ENCODE measurements around the gene SYNDIG1L.
A peak's percentile ranks its signal among the peaks of the same experiment; 100 is the strongest.
"Not testable (repeated sequence)": the region's sequence is repeated elsewhere in the genome, so short reads cannot be mapped to it uniquely, and the experiment has no call there.

The SYNDIG1L gene

DNA sequence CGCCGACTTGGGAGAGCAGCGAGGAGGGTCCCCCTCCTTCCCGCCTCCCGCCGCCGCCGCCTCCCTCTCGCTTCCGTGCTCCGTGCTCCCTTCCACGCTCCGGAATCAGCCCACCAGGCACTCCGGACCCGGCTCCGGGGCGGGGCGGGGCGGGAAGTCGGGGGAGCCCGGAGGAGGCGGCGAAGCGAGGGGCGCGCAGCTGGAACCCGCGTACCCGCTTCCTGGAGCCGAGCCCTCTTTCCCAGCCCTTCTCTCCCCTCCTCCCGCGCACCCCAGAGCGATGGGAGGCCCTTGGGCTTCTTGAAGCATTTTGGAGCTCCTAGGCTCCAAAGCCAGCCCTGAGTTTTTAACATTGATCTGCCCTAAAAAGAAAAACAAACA, at the start of gene SYNDIG1L:
Gene SYNDIG1L, minus strand, starts transcription at position 9 of the 381 bp plus-strand sequence. CDS start 16,466 bp downstream, outside the sequence.
- no peak for DNase-seq

DNA sequence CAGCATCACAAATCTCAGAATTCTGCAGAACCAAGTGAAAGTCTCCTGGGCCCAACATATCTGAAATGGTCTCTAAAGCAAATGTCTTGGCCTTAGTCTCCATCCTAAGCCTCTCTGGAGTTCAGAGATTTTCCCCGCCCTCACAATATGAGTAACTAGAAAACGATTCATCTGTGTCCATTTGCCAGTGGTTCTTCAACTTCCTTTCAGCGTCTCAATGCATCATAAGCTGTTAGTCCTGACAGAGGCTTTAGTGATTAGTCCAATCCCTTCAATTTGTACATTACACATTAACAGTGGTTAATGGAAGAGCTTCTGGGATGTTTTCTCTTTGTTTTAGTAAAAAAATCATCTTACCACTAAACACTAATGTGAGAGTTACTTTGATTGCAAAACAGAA, 49.7 kb upstream of the SYNDIG1L start:
- no peak for DNase-seq

DNA sequence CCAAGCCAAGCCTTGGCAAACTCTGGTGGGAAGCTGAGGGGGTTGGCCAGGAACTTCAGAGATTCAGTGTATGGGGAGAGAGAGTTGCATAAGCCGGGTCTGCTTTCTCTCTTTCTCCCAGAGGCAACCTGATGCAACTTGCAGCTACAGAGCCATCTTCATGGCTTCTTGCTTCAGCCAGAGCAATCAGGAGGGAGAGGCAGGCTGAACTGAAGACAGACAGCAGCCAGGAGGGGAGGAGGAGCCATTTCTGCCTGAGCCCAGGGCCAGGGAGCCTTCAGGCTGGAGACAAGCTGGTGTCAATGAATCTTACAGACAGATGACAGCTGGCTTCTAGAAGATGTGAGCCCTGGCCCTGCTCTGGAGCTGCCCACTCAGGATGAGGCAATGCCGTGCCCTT, 48.4 kb upstream of the SYNDIG1L start:
- DNase-seq, result no peak

DNA sequence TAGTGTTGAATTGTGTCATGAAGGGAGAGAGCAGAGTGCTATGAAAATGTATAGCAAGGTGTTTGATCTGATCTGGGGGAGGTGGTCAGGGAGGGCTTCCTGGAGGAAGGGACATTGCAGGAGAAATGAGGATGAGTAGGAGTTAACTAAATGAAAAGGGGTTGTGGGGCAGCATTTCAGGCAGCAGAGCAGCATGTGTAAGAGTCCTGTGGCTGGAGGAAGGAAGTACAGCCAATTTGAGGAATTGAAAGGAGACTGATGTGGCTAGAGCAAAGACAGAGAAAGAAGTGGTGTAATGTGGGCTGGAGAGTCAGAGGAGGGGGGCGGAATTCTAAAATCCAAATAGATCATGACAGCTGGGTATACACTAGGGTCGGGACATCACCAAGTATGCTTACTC, 46.6 kb upstream of the SYNDIG1L start:
- no peak for DNase-seq

DNA sequence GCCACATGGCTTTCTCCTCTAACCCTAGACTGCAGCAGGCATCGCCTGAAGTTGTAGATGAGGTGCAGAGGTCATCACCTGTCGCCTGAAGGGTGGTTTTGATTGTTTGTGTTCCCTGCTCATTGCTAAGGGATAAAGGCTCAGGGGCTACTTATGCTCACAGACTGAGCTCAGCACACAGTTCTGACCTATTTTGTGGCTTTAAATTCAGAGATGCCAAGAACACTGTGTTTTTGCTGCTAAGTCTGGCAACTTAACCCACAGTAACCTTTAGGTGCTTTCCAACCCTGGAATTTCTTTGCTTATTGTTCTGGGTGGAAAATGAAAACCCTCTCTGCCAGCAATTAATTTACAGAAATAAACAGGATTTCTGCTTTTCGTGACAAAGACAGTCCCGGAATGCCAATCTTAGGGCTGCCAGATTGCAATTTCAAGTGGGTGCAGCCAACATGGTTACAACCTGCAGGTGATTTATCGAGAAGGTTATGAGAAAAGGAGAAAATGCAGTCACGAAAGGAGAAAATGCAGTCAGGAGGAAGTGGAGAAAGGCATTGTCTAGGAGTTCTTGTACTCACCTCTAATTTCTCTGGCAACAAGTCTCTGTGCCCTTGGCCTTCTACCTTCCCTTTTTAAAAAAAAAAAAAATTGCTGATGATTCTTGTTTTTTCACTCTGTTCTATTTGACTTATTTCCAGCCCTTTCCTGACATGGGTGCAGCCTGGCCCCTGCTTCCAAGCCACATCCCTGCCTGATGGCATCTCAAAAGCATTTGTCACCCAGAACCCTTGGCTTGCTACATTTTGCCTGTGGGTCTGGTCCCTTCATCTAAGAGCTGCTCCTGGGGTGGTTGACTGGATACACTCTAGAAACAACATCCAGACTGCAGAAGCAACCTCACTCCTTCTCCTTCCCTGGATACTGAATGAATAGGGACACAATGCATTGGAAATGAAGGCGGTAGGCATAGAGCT, 43.8 kb upstream of the SYNDIG1L start:
- DNase-seq, result no peak

DNA sequence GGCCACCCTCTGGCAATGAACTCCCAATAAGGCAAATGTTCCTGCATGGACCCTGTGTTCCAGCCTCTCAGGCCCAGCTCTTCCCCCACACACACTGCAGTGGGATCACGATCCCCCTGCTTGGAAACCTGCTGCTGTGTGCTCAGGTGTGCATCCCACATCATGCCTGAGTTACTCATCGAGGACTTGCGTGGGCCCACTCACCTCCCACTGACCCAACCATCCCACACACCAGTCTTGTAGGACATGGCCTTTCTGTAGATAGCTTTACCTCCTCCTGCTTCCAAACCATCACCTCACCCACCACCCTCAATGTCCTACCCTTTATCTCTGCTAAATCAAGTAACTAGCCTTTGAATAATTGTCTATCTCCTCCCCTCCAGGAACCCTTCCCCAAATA, 42.5 kb upstream of the SYNDIG1L start:
- no peak for DNase-seq

DNA sequence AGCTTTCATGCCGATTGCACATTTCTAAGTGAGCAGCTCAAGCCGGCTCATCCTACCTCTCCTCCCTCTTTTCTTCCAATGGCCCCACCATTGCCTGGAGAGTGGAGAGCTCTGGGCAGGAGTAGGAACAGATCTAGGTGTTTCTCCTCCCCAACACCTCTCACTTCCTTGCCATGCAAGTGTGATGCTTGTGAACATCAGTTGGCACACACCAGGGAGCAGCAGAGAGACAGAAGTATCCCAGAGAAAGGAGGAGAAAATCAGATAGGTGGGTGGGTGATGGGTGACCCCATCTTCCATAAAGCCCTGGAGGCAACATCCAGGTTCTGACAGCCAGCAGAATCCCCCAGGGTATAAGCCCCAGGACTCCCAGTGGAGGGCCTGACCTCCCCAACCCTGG, 39.3 kb upstream of the SYNDIG1L start:
- no peak for DNase-seq

DNA sequence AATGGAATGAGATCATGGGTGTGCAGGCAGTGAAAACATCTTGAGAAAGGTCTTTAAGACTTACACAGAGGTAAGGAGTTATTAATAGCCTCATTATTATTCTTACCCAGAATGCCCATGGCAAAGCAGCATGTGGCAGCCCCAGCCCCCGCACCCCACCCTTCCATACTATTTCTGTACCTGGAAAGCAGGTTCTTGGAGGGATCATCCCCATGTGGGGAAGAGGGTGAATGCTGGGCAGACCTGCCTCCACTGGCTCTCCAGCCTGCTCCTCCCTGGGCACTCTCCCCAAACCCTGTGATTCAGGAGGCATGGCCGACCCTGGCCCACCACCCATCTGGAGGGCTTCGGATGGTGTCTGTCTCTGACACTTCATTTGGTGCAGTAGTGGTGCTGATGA, 38.8 kb upstream of the SYNDIG1L start:
- no peak for DNase-seq

DNA sequence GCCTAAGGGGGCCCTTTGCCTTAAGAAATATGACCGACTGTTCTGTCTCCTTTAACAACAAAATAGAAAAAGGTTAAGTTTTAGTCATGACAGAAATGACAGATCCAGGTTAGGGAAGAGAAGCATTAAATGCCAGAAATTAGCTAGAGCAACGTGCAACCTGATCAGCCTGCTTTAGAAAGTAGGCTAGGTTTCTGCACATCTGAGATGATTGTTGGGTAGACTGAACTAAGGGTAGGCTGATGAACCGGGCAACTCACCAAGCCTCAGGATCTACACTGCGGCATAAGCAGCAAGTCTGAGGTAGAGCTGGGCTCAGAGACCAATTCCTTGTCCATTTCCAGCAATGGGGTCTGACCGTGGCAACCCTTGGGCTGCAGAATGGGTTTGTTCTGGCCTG, 37.7 kb upstream of the SYNDIG1L start:
- no peak for DNase-seq

DNA sequence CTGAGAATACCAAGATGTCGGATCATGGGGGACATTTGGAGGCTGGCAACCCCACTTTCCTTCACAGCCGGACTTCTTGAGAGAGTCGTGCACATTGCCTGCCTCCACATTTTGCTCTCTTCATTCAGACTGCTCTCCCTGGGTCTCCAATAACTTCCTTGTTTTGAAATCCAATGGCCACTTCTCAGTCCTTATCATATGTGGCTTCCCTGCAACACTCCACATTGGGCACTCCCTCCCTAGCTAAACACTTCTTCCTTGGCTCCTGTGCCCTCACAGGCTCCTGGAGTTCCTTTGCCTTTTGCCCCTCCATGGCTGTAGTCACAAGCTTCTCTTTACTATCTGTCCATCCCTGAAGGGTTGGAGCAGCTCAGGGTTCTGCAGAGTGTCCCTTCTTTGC, 37.0 kb upstream of the SYNDIG1L start:
- no peak for DNase-seq

DNA sequence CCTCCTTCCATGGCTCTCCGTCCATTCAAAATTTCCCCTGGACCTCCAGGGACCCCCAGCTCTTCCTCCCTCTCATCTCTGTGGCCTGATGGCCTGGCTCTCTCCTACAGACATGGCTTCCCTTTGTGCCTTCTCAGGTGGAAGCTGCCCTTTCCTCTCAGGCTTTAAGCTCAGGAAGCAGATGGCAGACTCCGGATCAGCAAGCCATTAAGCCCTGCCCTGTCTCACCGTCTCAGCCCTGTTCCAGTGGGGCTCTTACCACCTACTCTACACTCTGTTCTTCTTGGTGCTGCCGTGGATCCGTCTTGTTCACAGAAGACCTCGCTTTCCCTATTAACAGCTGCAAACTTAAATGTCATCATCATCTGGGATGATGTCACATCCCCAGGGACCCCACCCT, 34.0 kb upstream of the SYNDIG1L start:
- DNase-seq, result no peak

DNA sequence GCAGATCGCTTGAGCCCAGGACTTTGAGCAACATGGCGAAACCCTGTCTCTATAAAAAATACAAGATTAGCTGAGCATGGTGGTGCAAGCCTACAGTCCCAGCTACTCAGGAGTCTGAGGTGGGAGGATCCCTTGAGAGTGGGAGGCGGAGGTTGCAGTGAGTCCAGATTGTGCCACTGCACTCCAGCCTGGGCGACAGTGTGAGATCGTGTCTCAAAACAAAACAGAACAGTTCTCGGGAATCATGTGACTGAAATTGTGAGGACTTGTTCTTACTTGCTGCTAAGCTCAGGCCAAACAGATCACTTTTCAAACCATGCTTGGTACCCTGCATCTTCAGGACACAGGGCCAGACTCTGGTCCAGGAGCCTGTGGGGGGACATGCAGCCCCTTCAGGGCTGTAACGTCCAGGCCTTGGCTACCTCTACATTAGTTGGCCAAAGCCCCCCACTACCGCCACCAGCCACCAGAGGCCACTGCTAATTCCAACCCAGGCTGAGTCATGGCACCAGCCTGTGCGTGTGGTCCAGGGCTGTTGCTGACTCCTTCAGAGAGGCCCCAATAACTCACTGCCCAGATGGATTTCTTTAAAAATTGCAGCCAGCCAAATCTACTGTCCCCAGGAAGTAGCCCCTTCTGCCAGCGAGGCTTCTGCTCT, 33.4 kb upstream of the SYNDIG1L start:
- DNase-seq, result peak; percentile 3 to 8

DNA sequence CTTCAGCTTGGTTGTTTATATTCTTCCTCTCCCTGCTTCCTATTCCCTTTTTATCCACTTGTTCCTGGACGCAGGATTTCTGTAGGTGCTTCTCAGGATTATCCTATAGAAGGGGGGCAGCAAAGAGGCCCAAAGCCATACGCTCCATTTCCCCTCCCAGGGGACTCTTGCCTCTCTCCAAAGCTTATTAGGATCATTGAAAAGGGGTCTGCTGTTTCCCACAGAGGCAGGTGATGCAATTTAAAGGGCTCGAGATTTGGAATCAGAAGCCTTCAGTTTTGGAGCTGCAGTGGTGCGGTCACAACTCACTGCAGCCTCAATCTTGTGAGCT, 31.5 kb upstream of the SYNDIG1L start:
- no peak for DNase-seq

DNA sequence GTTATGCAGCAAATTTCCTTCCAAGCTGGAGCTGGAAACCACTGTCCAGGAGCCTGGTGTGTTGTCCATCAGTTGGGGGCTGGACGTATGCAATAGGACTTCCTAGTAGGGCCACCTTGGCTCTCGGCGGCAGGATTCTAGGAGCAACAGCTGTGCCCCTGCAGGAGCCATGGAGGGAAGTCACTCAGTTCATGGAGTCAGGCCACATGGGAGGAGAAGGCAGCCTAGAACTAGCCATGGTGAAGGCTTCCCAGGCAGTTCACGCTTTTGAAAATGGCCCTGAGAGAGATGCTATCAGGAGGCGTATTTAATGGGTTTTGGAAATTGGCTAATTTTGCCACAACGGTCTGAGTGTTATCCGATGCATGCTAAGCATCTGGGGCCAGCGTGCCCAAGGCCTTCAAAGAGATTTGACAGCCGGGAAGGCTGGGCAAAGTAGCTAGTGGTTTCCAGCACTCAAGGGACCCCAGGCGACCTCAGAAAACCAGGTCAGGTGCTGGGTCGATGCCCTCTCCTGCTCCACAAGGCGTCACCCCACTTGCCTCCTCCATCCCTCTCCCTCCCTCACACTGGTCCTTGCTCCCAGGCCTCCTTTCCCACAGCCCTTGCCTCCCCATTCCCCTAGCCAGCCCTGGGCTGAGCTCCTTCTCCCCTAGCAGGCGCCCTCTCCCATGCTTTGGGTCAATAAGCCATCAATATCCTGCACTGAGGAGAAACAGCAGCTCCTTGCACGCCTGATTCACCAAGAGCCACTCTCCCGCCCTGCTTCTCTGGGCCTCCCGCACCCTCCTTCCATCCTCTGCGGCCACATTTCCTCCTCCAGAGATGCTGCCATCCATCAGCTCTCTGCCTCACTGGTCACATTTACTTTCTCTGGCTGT, 30.9 kb upstream of the SYNDIG1L start:
- no peak for DNase-seq

DNA sequence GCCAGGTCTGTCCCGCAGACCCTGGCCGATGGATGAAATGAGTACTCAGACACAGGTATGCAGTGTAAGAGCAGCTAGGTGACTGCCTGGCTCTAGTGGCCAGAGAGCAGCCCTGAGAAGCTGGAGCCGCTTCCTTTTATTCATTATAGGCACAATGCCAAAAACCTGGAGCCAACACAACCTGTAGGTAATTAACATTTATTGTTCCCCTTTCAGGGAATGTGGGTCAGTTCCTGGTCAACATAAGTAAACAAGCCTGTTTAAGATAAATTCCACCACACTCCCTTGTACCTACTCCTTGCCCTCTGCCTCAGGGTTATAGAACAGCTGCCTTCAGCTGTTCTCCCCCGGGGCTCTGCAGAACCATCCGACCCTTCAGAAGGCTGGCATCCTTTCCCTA, 28.4 kb upstream of the SYNDIG1L start:
- DNase-seq, result not testable (repeated sequence)

DNA sequence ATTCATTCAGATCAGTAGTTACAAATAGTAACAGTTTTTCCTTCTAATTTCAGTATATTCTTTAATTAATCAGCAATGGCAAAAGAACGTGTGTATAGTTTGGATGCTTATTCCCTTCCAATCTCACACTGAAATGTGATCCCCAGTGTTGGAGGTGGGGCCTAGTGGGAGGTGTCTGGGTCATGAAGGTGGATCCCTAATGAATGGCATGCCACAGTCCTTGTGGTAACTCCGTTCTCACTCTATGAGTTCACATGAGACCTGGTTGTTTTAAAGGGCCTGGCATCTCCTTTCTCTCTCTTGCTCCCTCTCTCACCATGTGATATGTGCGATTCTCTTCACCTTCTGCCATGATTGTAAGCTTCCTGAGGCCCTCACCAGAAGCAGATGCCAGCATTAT, 18.9 kb upstream of the SYNDIG1L start:
- DNase-seq, result no peak

DNA sequence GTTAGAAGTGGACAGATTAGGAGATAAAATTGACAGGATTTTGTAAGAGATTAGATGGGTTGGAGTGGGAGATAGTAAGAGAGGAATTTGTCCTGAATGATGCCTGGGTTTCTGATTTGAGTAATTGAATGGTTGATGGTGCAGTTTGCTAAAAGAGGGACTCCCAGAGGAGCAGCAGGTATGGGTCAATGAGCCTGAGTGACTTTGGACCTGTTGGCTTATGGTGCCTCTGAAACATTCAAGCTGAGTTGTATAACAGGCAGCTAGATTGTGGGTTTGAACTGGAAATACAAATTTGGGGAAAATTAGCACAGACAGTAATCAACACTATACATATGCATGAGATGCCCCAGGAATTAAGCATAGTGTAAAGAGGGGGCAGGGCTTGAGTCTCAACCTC, 16.7 kb upstream of the SYNDIG1L start:
- DNase-seq, result no peak

DNA sequence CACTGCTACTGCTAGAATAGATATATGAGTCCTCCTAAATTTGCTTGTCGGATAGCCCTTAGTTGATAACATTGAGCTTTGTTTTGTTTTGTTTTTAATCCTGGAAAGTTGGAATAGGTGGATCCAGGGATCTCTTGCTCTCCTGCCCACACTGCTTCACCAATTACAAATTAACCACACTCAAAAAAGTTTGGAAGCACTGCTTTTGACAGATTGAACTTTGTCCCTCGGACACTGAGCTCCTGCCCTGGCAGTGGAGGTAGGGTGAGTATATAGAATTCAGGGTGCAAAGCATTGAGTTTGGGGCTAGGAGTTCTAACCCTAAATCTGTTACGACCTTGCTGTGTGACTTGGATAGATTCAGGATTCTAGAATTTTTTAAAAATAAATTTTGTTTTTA, 15.1 kb upstream of the SYNDIG1L start:
- no peak for DNase-seq

DNA sequence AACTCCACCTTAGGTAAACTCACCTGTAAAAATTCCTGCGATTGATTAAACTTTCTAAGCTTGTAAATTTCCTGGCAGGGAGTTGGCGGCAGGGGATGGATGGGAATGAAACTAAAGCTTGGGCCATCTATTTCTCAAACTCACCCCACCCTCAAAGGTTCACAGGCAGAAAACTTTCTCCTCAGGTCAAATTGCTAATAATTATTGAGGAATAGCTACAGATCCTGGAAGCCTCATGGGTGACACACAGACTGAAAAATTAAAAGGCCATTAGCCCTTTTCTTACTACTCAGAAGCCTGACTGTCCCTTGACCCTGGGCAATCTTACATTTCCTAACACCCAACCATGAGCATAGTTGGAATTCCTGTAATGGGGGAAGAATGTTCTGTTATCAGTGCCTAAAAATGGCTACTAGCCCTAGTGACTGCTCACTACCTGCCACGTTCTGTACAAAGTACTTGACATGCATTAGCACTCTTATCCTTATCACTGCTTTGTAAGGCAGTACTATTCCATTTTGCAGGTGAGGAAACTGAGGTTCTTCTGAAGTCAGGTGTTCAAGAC, 12.4 kb upstream of the SYNDIG1L start:
- DNase-seq, result no peak

DNA sequence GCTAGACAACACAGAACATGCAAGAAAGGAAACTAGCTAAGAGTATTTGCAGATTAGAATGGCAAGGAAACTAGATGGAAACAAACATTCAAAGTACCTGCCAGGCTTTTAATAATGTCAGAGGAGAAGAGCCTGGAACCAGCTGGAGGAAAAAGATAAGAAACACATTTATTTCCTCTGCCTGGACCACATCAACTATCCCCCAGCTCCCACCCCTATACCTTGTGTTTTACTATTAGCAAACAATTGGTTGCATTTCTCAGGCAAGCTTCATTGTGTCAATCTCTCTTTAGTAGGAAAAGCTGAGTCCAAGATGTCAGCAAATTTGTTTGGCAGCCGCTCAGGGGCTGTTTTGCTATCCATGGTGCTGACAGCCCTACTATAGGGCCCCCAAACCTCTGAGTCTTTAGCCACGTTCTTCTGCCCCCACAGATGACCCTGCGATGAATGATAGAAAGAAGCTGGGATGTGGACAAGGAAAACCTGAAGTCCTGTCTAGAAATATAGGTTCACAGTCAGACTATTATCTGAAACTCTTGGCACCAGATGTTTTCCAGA, 11.6 kb upstream of the SYNDIG1L start:
- no peak for DNase-seq

DNA sequence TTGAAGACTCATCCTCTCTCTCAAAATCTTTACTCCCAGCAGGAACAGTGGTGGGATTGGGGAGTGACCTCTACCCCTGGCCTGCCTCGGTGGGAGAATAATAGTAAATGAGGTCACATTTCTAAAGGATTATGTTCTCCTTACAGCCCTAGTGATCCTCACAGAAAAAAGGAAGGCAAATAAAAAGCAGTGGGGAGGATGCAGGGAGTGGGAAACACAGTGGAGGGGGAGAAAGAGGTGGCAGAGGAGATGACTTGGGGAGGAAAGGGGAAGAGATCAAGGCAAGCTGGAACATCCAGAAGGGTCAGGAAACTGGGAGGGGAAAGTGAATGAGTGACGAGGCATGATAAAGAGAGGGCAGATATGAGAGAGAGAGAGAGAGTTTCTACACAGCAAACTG, 8.3 kb upstream of the SYNDIG1L start:
- no peak for DNase-seq

DNA sequence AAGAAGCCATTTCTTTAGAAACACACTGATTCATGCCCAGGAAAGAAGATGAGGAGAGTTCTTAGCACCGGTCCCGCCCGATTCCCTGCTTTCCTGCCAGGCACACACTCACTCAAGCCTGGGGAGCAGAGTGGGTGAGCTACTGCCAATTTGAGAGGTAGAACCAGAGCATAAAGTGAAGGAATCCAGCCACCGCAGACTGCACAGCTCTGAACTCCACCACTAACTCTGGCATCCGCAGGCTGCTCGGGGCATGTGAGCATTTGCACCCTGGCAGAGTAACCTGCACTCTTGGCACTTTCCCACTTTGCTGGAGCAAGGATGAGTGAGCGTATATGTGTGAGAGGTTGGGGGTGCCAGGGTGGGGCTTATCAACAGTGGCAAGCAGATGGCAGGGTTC, 4.0 kb upstream of the SYNDIG1L start:
- no peak for DNase-seq

DNA sequence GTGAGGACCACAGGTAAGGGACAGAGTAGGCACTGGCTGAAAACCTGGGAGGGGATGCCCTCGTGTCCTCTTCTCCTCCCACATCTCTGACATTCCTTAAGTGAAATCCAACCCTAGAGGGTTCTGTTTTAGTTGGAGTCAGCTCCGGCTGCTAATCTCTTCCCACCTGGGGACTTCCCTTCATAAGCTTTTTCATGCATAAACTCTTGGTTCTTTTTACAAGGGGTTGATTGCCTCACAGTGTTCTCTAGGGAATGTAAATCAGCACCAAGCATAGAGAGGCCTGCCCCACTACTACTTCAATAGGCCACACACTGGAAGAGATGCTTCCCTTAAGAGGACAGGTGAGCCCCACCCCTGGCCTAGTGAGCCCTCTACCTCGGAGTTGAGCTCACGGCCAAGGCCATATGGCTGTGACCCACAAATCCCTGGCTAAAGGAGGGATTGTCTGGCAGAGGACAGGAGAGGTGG, 3.2 kb upstream of the SYNDIG1L start:
- DNase-seq, result no peak

Data from bone marrow (tissue), 2 donors.